Measurements from ENCODE around the gene OR2V1. TPM values are rescaled to one million over a fixed set of nuclear protein-coding genes. Genes with fewer than 3 reads are reported as not detected.
"Not testable (repeated sequence)": the region's sequence is repeated elsewhere in the genome, so short reads cannot be mapped to it uniquely, and the experiment has no call there.

Gene OR2V1
- total and polyA plus RNA-seq, 2 experiments from 2014 or later: not detected

DNA sequence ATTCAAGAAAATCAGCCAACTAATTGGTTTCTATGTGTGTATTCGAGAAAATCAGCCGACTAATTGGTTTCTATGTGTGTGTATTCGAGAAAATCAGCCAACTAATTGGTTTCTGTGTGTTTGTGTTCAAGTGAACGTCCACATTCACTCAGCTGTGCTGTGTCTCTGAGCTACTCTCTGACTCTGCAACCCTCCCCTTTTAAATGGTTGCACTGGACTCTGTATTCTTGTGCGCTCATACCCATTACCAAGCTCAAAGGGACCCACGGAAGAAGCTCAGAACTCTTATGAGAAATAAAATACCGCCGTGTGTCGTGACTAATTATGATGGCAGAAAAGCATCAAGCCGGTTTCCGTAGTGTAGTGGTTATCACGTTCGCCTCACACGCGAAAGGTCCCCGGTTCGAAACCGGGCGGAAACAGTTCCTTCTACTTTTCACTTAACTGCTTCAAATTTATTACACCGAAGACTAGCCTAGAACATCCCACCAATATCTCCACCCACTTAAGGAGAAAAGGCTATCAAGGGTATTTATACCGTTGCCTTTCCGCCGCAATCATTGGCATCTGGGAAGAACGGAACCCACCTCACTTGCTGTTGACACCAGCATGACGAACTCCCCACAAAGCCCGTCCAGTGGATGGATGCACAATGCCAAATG is 34.1 kb downstream of the OR2V1 start:
- not testable (repeated sequence) for H2AFZ ChIP-seq; H3K79me2 ChIP-seq (replicated peaks; ENCODE audit: insufficient read depth); H3K9me3 Mint-ChIP-seq; H3K36me3 Mint-ChIP-seq (ENCODE audit: low read depth); H3K4me1 ChIP-seq (ENCODE audit: insufficient read depth); H3K4me1 Mint-ChIP-seq; H3K4me3 Mint-ChIP-seq; H3K27ac ChIP-seq (ENCODE audit: low read depth); H4K20me1 ChIP-seq (replicated peaks; ENCODE audit: insufficient read depth); H3K36me3 ChIP-seq (ENCODE audit: insufficient read depth); H3K4me2 ChIP-seq; H3K27ac Mint-ChIP-seq; DNase-seq (ENCODE audit: low spot score); H3K9me2 ChIP-seq (ENCODE audit: insufficient read depth); H3K4me3 ChIP-seq
- Histone ChIP-seq H3K27me3 (ENCODE audit: insufficient read depth) (peaks cover 20% of the 10 kb centered on the region), H3F3A (replicated peaks; ENCODE audit: low read depth) (peaks cover 16% of the 10 kb centered on the region; the same call in 1 of the 2 replicates)
- ATAC-seq: peak; percentile 42
- peaks cover 20% of the 10 kb centered on the region for H3K27me3 Mint-ChIP-seq (ENCODE audit: insufficient read depth, low read depth, poor library complexity)

DNA sequence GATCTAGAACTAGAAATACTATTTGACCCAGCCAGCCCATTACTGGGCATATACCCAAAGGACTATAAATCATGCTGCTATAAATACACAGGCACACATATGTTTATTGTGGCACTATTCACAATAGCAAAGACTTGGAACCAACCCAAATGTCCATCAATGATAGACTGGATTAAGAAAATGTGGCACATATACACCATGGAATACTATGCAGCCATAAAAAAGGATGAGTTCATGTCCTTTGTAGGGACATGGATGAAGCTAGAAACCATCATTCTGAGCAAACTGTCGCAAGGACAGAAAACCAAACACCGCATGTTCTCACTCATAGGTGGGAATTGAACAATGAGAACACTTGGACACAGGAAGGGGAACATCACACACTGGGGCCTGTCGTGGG is 35.8 kb downstream of the OR2V1 start:
- H3K9me3 Mint-ChIP-seq; H3K27ac ChIP-seq (ENCODE audit: low read depth); H3K36me3 ChIP-seq (ENCODE audit: insufficient read depth); H3K36me3 Mint-ChIP-seq (ENCODE audit: low read depth); DNase-seq (ENCODE audit: low spot score); H3K4me3 Mint-ChIP-seq; H3K4me2 ChIP-seq; H3K4me1 Mint-ChIP-seq; H3K27ac Mint-ChIP-seq; H2AFZ ChIP-seq; H3K4me3 ChIP-seq; H3K4me1 ChIP-seq (ENCODE audit: insufficient read depth); H3K79me2 ChIP-seq (replicated peaks; ENCODE audit: insufficient read depth); ATAC-seq; H4K20me1 ChIP-seq (replicated peaks; ENCODE audit: insufficient read depth); H3K9me2 ChIP-seq (ENCODE audit: insufficient read depth): not testable (repeated sequence)
- peaks cover 18% of the 10 kb centered on the region for H3K27me3 Mint-ChIP-seq (ENCODE audit: insufficient read depth, low read depth, poor library complexity)
- H3K27me3 ChIP-seq (ENCODE audit: insufficient read depth): peaks cover 16% of the 10 kb centered on the region
- peaks cover 13% of the 10 kb centered on the region; the same call in 1 of the 2 replicates for H3F3A ChIP-seq (replicated peaks; ENCODE audit: low read depth)

DNA sequence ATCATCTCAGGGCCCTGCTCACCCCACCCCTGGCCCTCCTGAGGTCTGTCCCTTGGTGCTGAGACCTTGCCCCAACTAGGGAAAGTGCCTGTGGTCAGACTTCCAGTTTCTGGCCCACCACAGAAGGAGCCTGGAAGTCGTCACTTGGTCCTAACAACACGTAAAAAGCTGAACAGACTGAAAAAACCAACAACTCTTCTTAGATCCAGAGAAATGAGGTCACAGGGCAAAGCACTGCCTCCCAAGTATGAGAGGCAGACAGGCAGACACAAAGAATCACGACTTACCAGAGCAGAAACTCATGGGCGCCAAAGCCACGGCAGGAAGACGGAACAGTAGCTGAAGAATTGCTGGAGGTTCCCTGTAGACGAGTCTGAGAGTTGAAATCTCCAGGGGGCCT is 38.5 kb downstream of the OR2V1 start:
- Histone ChIP-seq H3K4me3 (no peak overlapping the region), H3F3A (replicated peaks; ENCODE audit: low read depth) (0 out of 2 replicates have a peak, but pooled peaks cover 4% of the 10 kb centered on the region), H4K20me1 (replicated peaks; ENCODE audit: insufficient read depth) (no peaks in the 10 kb centered on the region; the same call in 1 of the 2 replicates), H3K4me1 (ENCODE audit: insufficient read depth) (no peaks in the 10 kb centered on the region), H3K4me2 (no peak overlapping the region), H3K27ac (ENCODE audit: low read depth) (no peak overlapping the region), H2AFZ (peak overlapping the region; percentile 84), H3K27me3 (ENCODE audit: insufficient read depth) (no peaks in the 10 kb centered on the region), H3K9me2 (ENCODE audit: insufficient read depth) (no peaks in the 10 kb centered on the region), H3K36me3 (ENCODE audit: insufficient read depth) (no peaks in the 10 kb centered on the region), H3K79me2 (replicated peaks; ENCODE audit: insufficient read depth) (no peaks in the 10 kb centered on the region)
- ATAC-seq: no peak
- H3K27me3 Mint-ChIP-seq (ENCODE audit: insufficient read depth, low read depth, poor library complexity): peaks cover 5% of the 10 kb centered on the region
- no peaks in the 10 kb centered on the region for H3K9me3 Mint-ChIP-seq
- H3K27ac Mint-ChIP-seq: no peak overlapping the region
- DNase-seq (ENCODE audit: low spot score): no peak
- no peaks in the 10 kb centered on the region for H3K36me3 Mint-ChIP-seq (ENCODE audit: low read depth)
- H3K4me1 Mint-ChIP-seq: peaks cover 4% of the 10 kb centered on the region; the same call in 2 of the 3 replicates
- H3K4me3 Mint-ChIP-seq: no peak overlapping the region
- TF ChIP-seq ZNF114 (CRISPR knock-in tag; IDR thresholded peaks at IDR 0.05) (no peak), POLR2AphosphoS5 (IDR thresholded peaks at IDR 0.05; ENCODE audit: low read depth) (no peak), STAT1 (IDR thresholded peaks at IDR 0.05; ENCODE audit: unreplicated experiment) (no peak)
- TF ChIP-seq, protein P1, sequence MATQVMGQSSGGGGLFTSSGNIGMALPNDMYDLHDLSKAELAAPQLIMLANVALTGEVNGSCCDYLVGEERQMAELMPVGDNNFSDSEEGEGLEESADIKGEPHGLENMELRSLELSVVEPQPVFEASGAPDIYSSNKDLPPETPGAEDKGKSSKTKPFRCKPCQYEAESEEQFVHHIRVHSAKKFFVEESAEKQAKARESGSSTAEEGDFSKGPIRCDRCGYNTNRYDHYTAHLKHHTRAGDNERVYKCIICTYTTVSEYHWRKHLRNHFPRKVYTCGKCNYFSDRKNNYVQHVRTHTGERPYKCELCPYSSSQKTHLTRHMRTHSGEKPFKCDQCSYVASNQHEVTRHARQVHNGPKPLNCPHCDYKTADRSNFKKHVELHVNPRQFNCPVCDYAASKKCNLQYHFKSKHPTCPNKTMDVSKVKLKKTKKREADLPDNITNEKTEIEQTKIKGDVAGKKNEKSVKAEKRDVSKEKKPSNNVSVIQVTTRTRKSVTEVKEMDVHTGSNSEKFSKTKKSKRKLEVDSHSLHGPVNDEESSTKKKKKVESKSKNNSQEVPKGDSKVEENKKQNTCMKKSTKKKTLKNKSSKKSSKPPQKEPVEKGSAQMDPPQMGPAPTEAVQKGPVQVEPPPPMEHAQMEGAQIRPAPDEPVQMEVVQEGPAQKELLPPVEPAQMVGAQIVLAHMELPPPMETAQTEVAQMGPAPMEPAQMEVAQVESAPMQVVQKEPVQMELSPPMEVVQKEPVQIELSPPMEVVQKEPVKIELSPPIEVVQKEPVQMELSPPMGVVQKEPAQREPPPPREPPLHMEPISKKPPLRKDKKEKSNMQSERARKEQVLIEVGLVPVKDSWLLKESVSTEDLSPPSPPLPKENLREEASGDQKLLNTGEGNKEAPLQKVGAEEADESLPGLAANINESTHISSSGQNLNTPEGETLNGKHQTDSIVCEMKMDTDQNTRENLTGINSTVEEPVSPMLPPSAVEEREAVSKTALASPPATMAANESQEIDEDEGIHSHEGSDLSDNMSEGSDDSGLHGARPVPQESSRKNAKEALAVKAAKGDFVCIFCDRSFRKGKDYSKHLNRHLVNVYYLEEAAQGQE (IDR thresholded peaks at IDR 0.05; ENCODE audit: unreplicated experiment): no peak
- TF ChIP-seq, protein P2, sequence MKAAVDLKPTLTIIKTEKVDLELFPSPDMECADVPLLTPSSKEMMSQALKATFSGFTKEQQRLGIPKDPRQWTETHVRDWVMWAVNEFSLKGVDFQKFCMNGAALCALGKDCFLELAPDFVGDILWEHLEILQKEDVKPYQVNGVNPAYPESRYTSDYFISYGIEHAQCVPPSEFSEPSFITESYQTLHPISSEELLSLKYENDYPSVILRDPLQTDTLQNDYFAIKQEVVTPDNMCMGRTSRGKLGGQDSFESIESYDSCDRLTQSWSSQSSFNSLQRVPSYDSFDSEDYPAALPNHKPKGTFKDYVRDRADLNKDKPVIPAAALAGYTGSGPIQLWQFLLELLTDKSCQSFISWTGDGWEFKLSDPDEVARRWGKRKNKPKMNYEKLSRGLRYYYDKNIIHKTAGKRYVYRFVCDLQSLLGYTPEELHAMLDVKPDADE (IDR thresholded peaks at IDR 0.05): no peak
